Neural crest cell (in vitro differentiated cells): ENCODE measurements around the gene ARHGEF4. TPM values are rescaled to one million over a fixed set of nuclear protein-coding genes. Genes with fewer than 3 reads are reported as not detected.

Experiments
- DNase-seq: peaks from one replicate; pipeline ENCODE4 v3.0.0; 2021; ENCODE audit warnings: low read depth, mixed read lengths, low spot score
- H3K27ac Mint-ChIP-seq: one replicate; pipeline ENCODE4 v1.8.0; 2021; ENCODE audit warnings: mild to moderate bottlenecking, mixed read lengths; ENCODE audit not compliant: unreplicated experiment
- H3K27me3 Mint-ChIP-seq: 2 replicates; pipeline ENCODE4 v1.8.0; 2021; ENCODE audit warnings: low read depth, mild to moderate bottlenecking, mixed read lengths
- H3K36me3 Mint-ChIP-seq: 2 replicates; pipeline ENCODE4 v1.8.0; 2021; ENCODE audit warnings: low read depth, mild to moderate bottlenecking, mixed read lengths
- H3K4me1 Mint-ChIP-seq: 2 replicates; pipeline ENCODE4 v1.8.0; 2021; ENCODE audit warnings: mixed read lengths
- H3K4me3 Mint-ChIP-seq: one replicate; pipeline ENCODE4 v1.8.0; 2021; ENCODE audit warnings: mild to moderate bottlenecking, mixed read lengths
- H3K9me3 Mint-ChIP-seq: 2 replicates; pipeline ENCODE4 v1.8.0; 2021; ENCODE audit warnings: mixed read lengths
- CTCF ChIP-seq: fragments of 200-600 bp; sonication (generic); conservative IDR thresholded peaks from 2 replicates; pipeline ENCODE4 v1.5.0; 2021; ENCODE audit warnings: antibody characterized with exemption, mild to moderate bottlenecking
- total RNA-seq: library from RNA; stranded (reverse); gene quantifications from 2 replicates; pipeline ENCODE4 v1.2.1, GENCODE V29; 2021

Gene ARHGEF4
- total RNA-seq, 1 donor from 2014 or later: 22.1 TPM

GRCh38 chr2:131035826-131036231, 199.1 kb downstream of the ARHGEF4 start:
- no peak for TF ChIP-seq CTCF
- H3K27ac Mint-ChIP-seq: no peak overlapping the region
- H3K4me1 Mint-ChIP-seq: peaks cover 9% of the 10 kb centered on the region
- peak overlapping the region; percentile 47 for H3K4me3 Mint-ChIP-seq
- H3K9me3 Mint-ChIP-seq: no peaks in the 10 kb centered on the region
- peaks cover 12% of the 10 kb centered on the region for H3K27me3 Mint-ChIP-seq
- H3K36me3 Mint-ChIP-seq: no peaks in the 10 kb centered on the region
- no peak for DNase-seq

GRCh38 chr2:131036269-131036668, 199.6 kb downstream of the ARHGEF4 start:
- Mint-ChIP-seq H3K9me3 (no peaks in the 10 kb centered on the region), H3K27ac (no peak overlapping the region), H3K36me3 (no peaks in the 10 kb centered on the region), H3K4me1 (peaks cover 9% of the 10 kb centered on the region), H3K4me3 (peak overlapping the region; percentile 47), H3K27me3 (peaks cover 12% of the 10 kb centered on the region)
- TF ChIP-seq CTCF: no peak
- no peak for DNase-seq

GRCh38 chr2:131036696-131037397, 200.1 kb downstream of the ARHGEF4 start:
- no peaks in the 10 kb centered on the region for H3K9me3 Mint-ChIP-seq
- peaks cover 9% of the 10 kb centered on the region for H3K4me1 Mint-ChIP-seq
- no peak for DNase-seq
- no peak for TF ChIP-seq CTCF
- peaks cover 12% of the 10 kb centered on the region for H3K27me3 Mint-ChIP-seq
- no peaks in the 10 kb centered on the region for H3K36me3 Mint-ChIP-seq
- peak overlapping the region; percentile 47 for H3K4me3 Mint-ChIP-seq
- no peak overlapping the region for H3K27ac Mint-ChIP-seq

GRCh38 chr2:131037398-131038257, 200.9 kb downstream of the ARHGEF4 start:
- Mint-ChIP-seq H3K4me3 (no peak overlapping the region), H3K27ac (no peak overlapping the region), H3K36me3 (no peaks in the 10 kb centered on the region), H3K4me1 (peaks cover 9% of the 10 kb centered on the region), H3K9me3 (no peaks in the 10 kb centered on the region), H3K27me3 (peaks cover 12% of the 10 kb centered on the region)
- DNase-seq: no peak
- no peak for TF ChIP-seq CTCF

GRCh38 chr2:131038258-131039100, 201.8 kb downstream of the ARHGEF4 start:
- Mint-ChIP-seq H3K4me1 (peaks cover 9% of the 10 kb centered on the region), H3K27me3 (peaks cover 11% of the 10 kb centered on the region), H3K9me3 (no peaks in the 10 kb centered on the region), H3K27ac (no peak overlapping the region), H3K36me3 (no peaks in the 10 kb centered on the region), H3K4me3 (no peak overlapping the region)
- DNase-seq: no peak
- no peak for TF ChIP-seq CTCF
